RWPE2 (cell line): ENCODE measurements around the gene BSCL2.

ENCODE experiments used
- ATAC-seq: fragments of 200-7000 bp; cut with Tn5 transposase; 3 replicates; pipeline ENCODE4 v1.9.1; 2021; ENCODE audit warnings: low read depth
- DNase-seq: peaks from one replicate; pipeline ENCODE4 v3.0.0-alpha.2; 2020; ENCODE audit warnings: low spot score
- H3K27ac ChIP-seq: fragments of 450-650 bp; 2 replicates; pipeline ENCODE4 v1.5.1; 2017; ENCODE audit warnings: mild to moderate bottlenecking; ENCODE audit not compliant: poor library complexity, severe bottlenecking
- H3K27me3 ChIP-seq: fragments of 250-450 bp; sonication (Bioruptor Pico); 2 replicates; pipeline ENCODE4 v1.5.1; 2021; ENCODE audit warnings: mild to moderate bottlenecking, moderate library complexity; ENCODE audit not compliant: insufficient read depth, poor library complexity, severe bottlenecking
- H3K36me3 ChIP-seq: fragments of 250-450 bp; sonication (Bioruptor Pico); 2 replicates; pipeline ENCODE4 v1.5.1; 2020; ENCODE audit warnings: low read depth, mild to moderate bottlenecking, moderate library complexity
- H3K4me1 ChIP-seq: fragments of 250-450 bp; sonication (Bioruptor Pico); 2 replicates; pipeline ENCODE4 v1.5.1; 2021; ENCODE audit warnings: mild to moderate bottlenecking, moderate library complexity; ENCODE audit not compliant: insufficient read depth, poor library complexity, severe bottlenecking
- H3K4me3 ChIP-seq: fragments of 250-450 bp; sonication (Bioruptor Pico); 2 replicates; pipeline ENCODE4 v1.5.1; 2021; ENCODE audit warnings: mild to moderate bottlenecking, moderate library complexity; ENCODE audit not compliant: severe bottlenecking
- H3K9me3 ChIP-seq: fragments of 250-450 bp; sonication (Bioruptor Pico); 2 replicates; pipeline ENCODE4 v1.5.1; 2021; ENCODE audit warnings: mild to moderate bottlenecking, moderate library complexity; ENCODE audit not compliant: severe bottlenecking
- CTCF ChIP-seq: fragments of 450-650 bp; IDR thresholded peaks from one replicate; pipeline ENCODE4 v1.5.1; 2017; ENCODE audit warnings: mild to moderate bottlenecking, moderate library complexity; ENCODE audit not compliant: poor library complexity, severe bottlenecking

The BSCL2 gene

GRCh38 chr11:62673196-62673525 is 34.1 kb downstream of the BSCL2 start:
- Histone ChIP-seq H3K27me3 (no peaks in the 10 kb centered on the region), H3K9me3 (no peaks in the 10 kb centered on the region), H3K36me3 (peaks cover 50% of the 10 kb centered on the region), H3K4me3 (no peak overlapping the region), H3K4me1 (peaks cover 13% of the 10 kb centered on the region), H3K27ac (peak overlapping the region; percentile 86)
- DNase-seq, result no peak
- TF ChIP-seq CTCF, result no peak
- ATAC-seq, result no peak

- Histone ChIP-seq H3K27ac (peak within 1 kb of the TSS; percentile 86), H3K27me3 (no peaks in the 10 kb centered on the region), H3K4me3 (peak within 1 kb of the TSS; percentile 71), H3K9me3 (no peaks in the 10 kb centered on the region), H3K4me1 (peaks cover 9% of the 10 kb centered on the region), H3K36me3 (peaks cover 46% of the 10 kb centered on the region)
- ATAC-seq (peak; percentile 81), DNase-seq (peak; percentile 78)
- TF ChIP-seq CTCF, result no peak
These were observed 35.4 kb downstream of the BSCL2 start, which contains the start of the genes LBHD1 and UQCC3 for GRCh38 chr11:62671608-62672389. Gene LBHD1 (minus strand): TSS chr11:62672267. CDS start chr11:62670031, 2,236 bp downstream. Gene UQCC3 (plus strand): TSS chr11:62671673. CDS start chr11:62671746, 73 bp downstream.

GRCh38 chr11:62671236-62671607 is 36.0 kb downstream of the BSCL2 start:
- no peaks in the 10 kb centered on the region for H3K9me3 ChIP-seq
- no peak for DNase-seq
- H3K4me3 ChIP-seq, result peak overlapping the region; percentile 71
- no peak for TF ChIP-seq CTCF
- peaks cover 46% of the 10 kb centered on the region for H3K36me3 ChIP-seq
- H3K27me3 ChIP-seq, result no peaks in the 10 kb centered on the region
- peak overlapping the region; percentile 86 for H3K27ac ChIP-seq
- peaks cover 9% of the 10 kb centered on the region for H3K4me1 ChIP-seq
- peak; percentile 13 for ATAC-seq

GRCh38 chr11:62669420-62670161 is 37.6 kb downstream of the BSCL2 start:
- H3K4me3 ChIP-seq, result no peak overlapping the region
- H3K27ac ChIP-seq, result peak overlapping the region; percentile 86
- H3K27me3 ChIP-seq, result no peaks in the 10 kb centered on the region
- no peak for DNase-seq
- TF ChIP-seq CTCF, result no peak
- H3K4me1 ChIP-seq, result peaks cover 9% of the 10 kb centered on the region
- peaks cover 37% of the 10 kb centered on the region for H3K36me3 ChIP-seq
- ATAC-seq, result no peak
- H3K9me3 ChIP-seq, result no peaks in the 10 kb centered on the region
